Colonic mucosa (tissue), 4 donors: Measurements from ENCODE around the gene NLRP4. TPM values are rescaled to one million over a fixed set of nuclear protein-coding genes. Genes with fewer than 3 reads are reported as not detected.

ENCODE experiments used
- DNase-seq: peaks from one replicate; pipeline ENCODE4 v3.0.0-alpha.2; 2020
- H3K27ac ChIP-seq: fragments of 200-600 bp; one replicate; pipeline ENCODE4 v1.8.0; 2021
- H3K27me3 ChIP-seq: fragments of 200-600 bp; one replicate; pipeline ENCODE4 v1.8.0; 2021
- H3K36me3 ChIP-seq: fragments of 200-600 bp; one replicate; pipeline ENCODE4 v1.8.0; 2021
- H3K4me1 ChIP-seq: fragments of 200-600 bp; one replicate; pipeline ENCODE4 v1.8.0; 2021; ENCODE audit warnings: mild to moderate bottlenecking
- H3K4me3 ChIP-seq: fragments of 200-600 bp; one replicate; pipeline ENCODE4 v1.8.0; 2021
- H3K9ac ChIP-seq, 2 donors: one replicate each; pipeline ENCODE4 v1.7.0; 2013; ENCODE audit warnings: control low read depth in 2 of 2, low read depth in 2 of 2, low read length in 2 of 2
- H3K9me3 ChIP-seq: fragments of 200-600 bp; one replicate; pipeline ENCODE4 v1.8.0; 2021
- intact Hi-C: fragments of 100-400 bp; cut with DNase I; formaldehyde crosslinking; loops from one replicate; pipeline ENCODE4 v1.14.1; 2022
- total RNA-seq, 2 donors: library from RNA; stranded (reverse); fragmentation: NEBNext Ultra II Directional in 1 of 2; extraction: Animal tissue kit (Norgen Biotek cat#: 25700) in 1 of 2; gene quantifications; one replicate each; pipeline ENCODE4 v1.2.1, GENCODE V29; 2021
- TF ChIP-seq, protein P1 (sequence below): fragments of 200-600 bp; IDR thresholded peaks from one replicate; pipeline ENCODE4 v1.8.0; 2022; ENCODE audit warnings: antibody characterized with exemption, mild to moderate bottlenecking
- donor health status: healthy.
- donor health status: DM: no; HTN: no; CAD: no.
- donor health status: DM: no; HTN: no; CAD: no.

Gene NLRP4
- total RNA-seq, 2 donors from 2014 or later, result not detected

DNA sequence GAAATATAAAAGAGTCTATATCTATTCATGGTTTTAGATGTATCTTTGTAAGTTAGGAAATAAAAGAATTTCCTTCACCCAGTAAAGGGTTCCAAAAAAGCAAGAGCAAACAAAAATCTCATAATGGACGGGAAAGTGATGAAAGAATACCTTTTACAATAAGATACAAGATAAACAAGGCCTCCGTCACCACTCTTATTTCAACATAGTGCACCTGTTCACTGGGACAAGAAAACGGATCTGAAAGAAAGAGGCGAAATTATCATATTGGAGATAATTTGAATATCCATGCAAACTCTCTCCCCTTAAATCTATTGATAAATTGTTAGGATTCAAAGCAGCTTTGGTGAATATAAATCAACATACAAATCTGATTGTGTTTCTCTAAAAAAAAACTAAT lies 3.7 kb upstream of the NLRP4 start:
- no peaks in the 10 kb centered on the region for H3K36me3 ChIP-seq
- DNase-seq, result no peak
- H3K4me3 ChIP-seq, result no peak overlapping the region
- no peaks in the 10 kb centered on the region for H3K9me3 ChIP-seq
- intact Hi-C loops, result no loop called here
- H3K27me3 ChIP-seq, result no peaks in the 10 kb centered on the region
- H3K4me1 ChIP-seq, result no peaks in the 10 kb centered on the region
- H3K9ac ChIP-seq, result no peak overlapping the region
- TF ChIP-seq, protein P1, sequence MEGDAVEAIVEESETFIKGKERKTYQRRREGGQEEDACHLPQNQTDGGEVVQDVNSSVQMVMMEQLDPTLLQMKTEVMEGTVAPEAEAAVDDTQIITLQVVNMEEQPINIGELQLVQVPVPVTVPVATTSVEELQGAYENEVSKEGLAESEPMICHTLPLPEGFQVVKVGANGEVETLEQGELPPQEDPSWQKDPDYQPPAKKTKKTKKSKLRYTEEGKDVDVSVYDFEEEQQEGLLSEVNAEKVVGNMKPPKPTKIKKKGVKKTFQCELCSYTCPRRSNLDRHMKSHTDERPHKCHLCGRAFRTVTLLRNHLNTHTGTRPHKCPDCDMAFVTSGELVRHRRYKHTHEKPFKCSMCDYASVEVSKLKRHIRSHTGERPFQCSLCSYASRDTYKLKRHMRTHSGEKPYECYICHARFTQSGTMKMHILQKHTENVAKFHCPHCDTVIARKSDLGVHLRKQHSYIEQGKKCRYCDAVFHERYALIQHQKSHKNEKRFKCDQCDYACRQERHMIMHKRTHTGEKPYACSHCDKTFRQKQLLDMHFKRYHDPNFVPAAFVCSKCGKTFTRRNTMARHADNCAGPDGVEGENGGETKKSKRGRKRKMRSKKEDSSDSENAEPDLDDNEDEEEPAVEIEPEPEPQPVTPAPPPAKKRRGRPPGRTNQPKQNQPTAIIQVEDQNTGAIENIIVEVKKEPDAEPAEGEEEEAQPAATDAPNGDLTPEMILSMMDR, result no peak
- H3K27ac ChIP-seq, result no peak overlapping the region

DNA sequence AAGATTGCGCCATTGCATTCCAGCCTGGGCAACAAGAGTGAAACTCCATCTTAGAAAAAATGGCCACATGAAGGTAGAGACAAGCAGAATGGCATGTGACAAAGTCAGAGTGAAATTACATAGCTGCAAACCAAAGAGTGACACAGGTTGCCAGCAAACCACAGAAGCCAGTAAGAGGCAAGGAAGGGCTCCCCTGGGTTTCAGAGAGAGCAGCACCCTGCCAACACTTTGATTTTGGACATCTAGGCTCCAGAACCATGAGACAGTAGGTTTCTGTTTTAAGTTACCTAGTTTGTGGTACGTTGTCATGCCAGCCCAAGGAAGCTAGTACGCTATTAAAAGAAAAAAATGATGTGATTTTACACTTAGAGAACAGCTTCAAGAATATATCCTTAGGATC lies 1.9 kb downstream of the NLRP4 start:
- intact Hi-C loops, result no loop called here
- Histone ChIP-seq H3K27me3 (no peaks in the 10 kb centered on the region), H3K4me1 (no peaks in the 10 kb centered on the region), H3K4me3 (no peak overlapping the region), H3K9me3 (no peaks in the 10 kb centered on the region), H3K9ac (no peak overlapping the region), H3K36me3 (no peaks in the 10 kb centered on the region), H3K27ac (no peak overlapping the region)
- TF ChIP-seq, protein P1, result no peak
- no peak for DNase-seq

DNA sequence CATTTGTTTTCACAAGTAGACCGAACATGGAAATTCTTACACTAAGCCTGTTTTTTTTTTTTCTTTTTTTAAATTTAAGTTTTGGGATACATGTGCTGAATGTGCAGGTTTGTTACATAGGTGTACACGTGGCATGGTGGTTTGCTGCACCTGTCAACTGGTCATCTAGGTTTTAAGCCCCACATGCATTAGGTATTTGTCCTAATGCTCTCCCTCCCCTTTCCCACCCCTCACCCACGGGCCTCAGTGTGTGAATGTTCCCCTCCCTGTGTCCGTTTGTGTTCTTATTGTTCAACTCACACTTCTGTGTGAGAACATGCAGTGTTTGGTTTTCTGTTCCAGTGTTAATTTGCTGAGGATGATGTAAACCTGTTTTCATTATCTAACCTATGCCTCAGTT lies 2.6 kb downstream of the NLRP4 start:
- Histone ChIP-seq H3K9ac (no peak overlapping the region), H3K27ac (no peak overlapping the region), H3K4me1 (no peaks in the 10 kb centered on the region), H3K9me3 (no peaks in the 10 kb centered on the region), H3K4me3 (no peak overlapping the region), H3K36me3 (no peaks in the 10 kb centered on the region), H3K27me3 (no peaks in the 10 kb centered on the region)
- TF ChIP-seq, protein P1, result no peak
- intact Hi-C loops, result no loop called here
- DNase-seq, result no peak

DNA sequence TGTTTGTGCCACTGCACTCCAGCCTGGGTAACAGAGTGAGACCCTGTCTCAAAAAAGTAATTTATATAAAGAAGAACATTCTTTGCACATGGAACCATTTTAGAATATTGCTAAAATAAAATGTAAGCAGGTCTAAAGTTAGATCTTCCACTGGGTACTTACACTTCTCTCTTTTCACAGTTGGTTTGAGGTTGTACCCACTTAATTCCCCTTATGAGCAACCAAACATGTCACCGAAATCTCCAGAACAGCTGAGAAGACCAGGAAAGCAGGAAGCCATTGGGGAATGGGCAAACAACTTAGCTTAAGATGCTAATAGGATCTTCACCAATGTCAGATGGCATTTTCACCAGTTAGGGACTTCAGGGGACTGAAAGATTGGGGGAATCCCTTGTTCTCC lies 18.8 kb downstream of the NLRP4 start:
- DNase-seq, result no peak
- no peaks in the 10 kb centered on the region for H3K9me3 ChIP-seq
- no peak overlapping the region for H3K9ac ChIP-seq
- H3K36me3 ChIP-seq, result no peaks in the 10 kb centered on the region
- intact Hi-C loops, result no loop called here
- no peak overlapping the region for H3K4me3 ChIP-seq
- H3K27me3 ChIP-seq, result no peaks in the 10 kb centered on the region
- TF ChIP-seq, protein P1, result no peak
- H3K4me1 ChIP-seq, result no peaks in the 10 kb centered on the region
- no peak overlapping the region for H3K27ac ChIP-seq

GRCh38 chr19:55857149-55857548 lies 20.8 kb downstream of the NLRP4 start:
- intact Hi-C loops, result no loop called here
- Histone ChIP-seq H3K36me3 (no peaks in the 10 kb centered on the region), H3K9ac (no peak overlapping the region), H3K4me3 (no peak overlapping the region), H3K4me1 (no peaks in the 10 kb centered on the region), H3K27ac (no peak overlapping the region), H3K9me3 (no peaks in the 10 kb centered on the region), H3K27me3 (no peaks in the 10 kb centered on the region)
- DNase-seq, result no peak
- TF ChIP-seq, protein P1, result no peak

DNA sequence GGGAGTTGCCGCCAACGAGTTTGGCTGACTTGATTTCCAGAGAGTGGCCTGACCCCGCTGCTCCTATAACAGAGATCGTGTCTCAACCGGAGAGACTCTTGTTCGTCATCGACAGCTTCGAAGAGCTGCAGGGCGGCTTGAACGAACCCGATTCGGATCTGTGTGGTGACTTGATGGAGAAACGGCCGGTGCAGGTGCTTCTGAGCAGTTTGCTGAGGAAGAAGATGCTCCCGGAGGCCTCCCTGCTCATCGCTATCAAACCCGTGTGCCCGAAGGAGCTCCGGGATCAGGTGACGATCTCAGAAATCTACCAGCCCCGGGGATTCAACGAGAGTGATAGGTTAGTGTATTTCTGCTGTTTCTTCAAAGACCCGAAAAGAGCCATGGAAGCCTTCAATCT lies 21.6 kb downstream of the NLRP4 start:
- no peak overlapping the region for H3K27ac ChIP-seq
- H3K27me3 ChIP-seq, result no peaks in the 10 kb centered on the region
- TF ChIP-seq, protein P1, result no peak
- intact Hi-C loops, result no loop called here
- H3K36me3 ChIP-seq, result no peaks in the 10 kb centered on the region
- no peaks in the 10 kb centered on the region for H3K9me3 ChIP-seq
- no peaks in the 10 kb centered on the region for H3K4me1 ChIP-seq
- no peak overlapping the region for H3K9ac ChIP-seq
- DNase-seq, result no peak
- no peak overlapping the region for H3K4me3 ChIP-seq
